ENCODE measurements around the gene TMEM30B.

Gene TMEM30B

GRCh38 chr14:61238611-61239245 lies 42.4 kb downstream of the TMEM30B start:
- no peak for DNase-seq (ENCODE audit: low spot score)

GRCh38 chr14:61234215-61234916 lies 46.8 kb downstream of the TMEM30B start:
- no peak for DNase-seq (ENCODE audit: low spot score)

GRCh38 chr14:61233436-61233956 lies 47.6 kb downstream of the TMEM30B start:
- DNase-seq (ENCODE audit: low spot score), result no peak

GRCh38 chr14:61231810-61232209 lies 49.3 kb downstream of the TMEM30B start:
- no peak for DNase-seq (ENCODE audit: low spot score)

GRCh38 chr14:61229981-61230380 lies 51.2 kb downstream of the TMEM30B start:
- no peak for DNase-seq (ENCODE audit: low spot score)

- no peak for DNase-seq (ENCODE audit: low spot score)
These were observed 51.7 kb downstream of the TMEM30B start for GRCh38 chr14:61229475-61229888.

GRCh38 chr14:61227884-61228591 lies 53.1 kb downstream of the TMEM30B start:
- DNase-seq (ENCODE audit: low spot score), result no peak

All from SK-N-DZ (cell line).